Keratinocyte (primary cell): Measurements from ENCODE around the gene HYAL1. TPM values are rescaled to one million over a fixed set of nuclear protein-coding genes. Genes with fewer than 3 reads are reported as not detected.

Experiments
- DNase-seq: peaks from one replicate; pipeline ENCODE4 v3.0.0-alpha.2; 2011; ENCODE audit warnings: low read depth, missing footprints, low spot score
- FAIRE-seq: peaks from 2 replicates; lab custom pipeline; 2011; peaks lifted over from hg19 to GRCh38; lab: Jason Lieb, UNC
- H2AFZ ChIP-seq: 2 replicates; pipeline ENCODE4 v1.6.0; 2012; ENCODE audit warnings: low read length, control low read depth, inconsistent platforms; ENCODE audit not compliant: control insufficient read depth
- H3K27ac ChIP-seq: 2 replicates; pipeline ENCODE4 v1.5.1; 2011; ENCODE audit warnings: low read length; ENCODE audit not compliant: control insufficient read depth, insufficient read depth
- H3K27me3 ChIP-seq: 3 replicates; pipeline ENCODE4 v1.6.0; 2011; ENCODE audit warnings: low read length; ENCODE audit not compliant: control insufficient read depth, insufficient read depth; ENCODE audit errors: extremely low read depth
- H3K36me3 ChIP-seq, 2 experiments: 2 replicates in 1 of 2; 3 replicates in 1 of 2; pipeline ENCODE4 v1.5.1; 2011; ENCODE audit warnings: low read length in 2 of 2, mild to moderate bottlenecking in 1 of 2; ENCODE audit not compliant: control insufficient read depth in 2 of 2, insufficient read depth in 2 of 2; ENCODE audit errors: extremely low read depth in 1 of 2
- H3K4me1 ChIP-seq: 3 replicates; pipeline ENCODE4 v1.5.1; 2011; ENCODE audit warnings: low read length; ENCODE audit not compliant: control insufficient read depth, insufficient read depth; ENCODE audit errors: extremely low read depth
- H3K4me2 ChIP-seq: 3 replicates; pipeline ENCODE4 v1.6.0; 2011; ENCODE audit warnings: low read depth, low read length; ENCODE audit not compliant: control insufficient read depth, insufficient read depth; ENCODE audit errors: extremely low read depth
- H3K4me3 ChIP-seq, 3 experiments: fragments of 200-600 bp in 1 of 3; sonication (generic) in 1 of 3; 2 replicates in 2 of 3; 3 replicates in 1 of 3; pipeline ENCODE4 v1.5.1; 2011 to 2016; ENCODE audit warnings: low read length in 3 of 3, mild to moderate bottlenecking in 3 of 3, control low read depth in 2 of 3, inconsistent platforms in 1 of 3, low read depth in 1 of 3, mixed read lengths in 1 of 3, mixed run types in 1 of 3, moderate library complexity in 1 of 3; ENCODE audit not compliant: control insufficient read depth in 2 of 3, insufficient read depth in 2 of 3; ENCODE audit errors: extremely low read depth in 1 of 3
- H3K79me2 ChIP-seq: 2 replicates; pipeline ENCODE4 v1.6.0; 2012; ENCODE audit warnings: low read length; ENCODE audit not compliant: control insufficient read depth, insufficient read depth
- H3K9ac ChIP-seq: 3 replicates; pipeline ENCODE4 v1.6.0; 2011; ENCODE audit warnings: low read length; ENCODE audit not compliant: control insufficient read depth, insufficient read depth; ENCODE audit errors: extremely low read depth
- H3K9me1 ChIP-seq: 3 replicates; pipeline ENCODE4 v1.6.0; 2011; ENCODE audit warnings: low read length; ENCODE audit not compliant: control insufficient read depth, insufficient read depth; ENCODE audit errors: extremely low read depth
- H3K9me3 ChIP-seq: 2 replicates; pipeline ENCODE4 v1.5.1; 2012; ENCODE audit warnings: low read depth, low read length; ENCODE audit not compliant: control insufficient read depth
- H4K20me1 ChIP-seq: 3 replicates; pipeline ENCODE4 v1.6.0; 2011; ENCODE audit warnings: low read length; ENCODE audit not compliant: control insufficient read depth, insufficient read depth; ENCODE audit errors: extremely low read depth
- EZH2 ChIP-seq: IDR thresholded peaks from one replicate; pipeline ENCODE4 v1.6.1; 2012; ENCODE audit warnings: inconsistent platforms, mild to moderate bottlenecking, low read length, moderate library complexity
- dilution Hi-C: fragments of 300-500 bp; cut with MboI; formaldehyde crosslinking; loops from one replicate; pipeline ENCODE4 v1.7.0; 2020; ENCODE audit warnings: low sequenced_read_pairs; ENCODE audit not compliant: extremely low pct_ligation_motif_present
- polyA plus RNA-seq, 5 experiments: library from polyadenylated mRNA; depleted of rRNA in 3 of 5; stranded (reverse) in 3 of 5; stranded (forward) in 1 of 5; unstranded in 1 of 5; fragments of >200 nt; gene quantifications; 1 replicate in 1 of 5; 2 replicates in 3 of 5; 3 replicates in 1 of 5; pipeline versions ENCODE4 v1.2.1 to v1.2.3, GENCODE V29; 2011 to 2012; ENCODE audit warnings: missing spikeins in 2 of 5, low read depth in 1 of 5, low replicate concordance in 1 of 5
- TF ChIP-seq, protein P1 (sequence below), 3 experiments: IDR thresholded peaks in 1 of 3; conservative IDR thresholded peaks in 1 of 3; optimal IDR thresholded peaks in 1 of 3; 2 replicates in 2 of 3; 3 replicates in 1 of 3; pipeline versions ENCODE3 to v1.5.1; 2011; ENCODE audit warnings: low read length in 3 of 3, mild to moderate bottlenecking in 3 of 3, moderate library complexity in 2 of 3, control low read depth in 1 of 3, inconsistent platforms in 1 of 3; ENCODE audit not compliant: insufficient read depth in 2 of 3; ENCODE audit errors: extremely low read depth in 1 of 3

Gene HYAL1
- polyA plus RNA-seq, 1 donor (not counting 4 experiments of a cell fraction or from before 2014, with no cell fraction given), result 13.9 TPM

DNA sequence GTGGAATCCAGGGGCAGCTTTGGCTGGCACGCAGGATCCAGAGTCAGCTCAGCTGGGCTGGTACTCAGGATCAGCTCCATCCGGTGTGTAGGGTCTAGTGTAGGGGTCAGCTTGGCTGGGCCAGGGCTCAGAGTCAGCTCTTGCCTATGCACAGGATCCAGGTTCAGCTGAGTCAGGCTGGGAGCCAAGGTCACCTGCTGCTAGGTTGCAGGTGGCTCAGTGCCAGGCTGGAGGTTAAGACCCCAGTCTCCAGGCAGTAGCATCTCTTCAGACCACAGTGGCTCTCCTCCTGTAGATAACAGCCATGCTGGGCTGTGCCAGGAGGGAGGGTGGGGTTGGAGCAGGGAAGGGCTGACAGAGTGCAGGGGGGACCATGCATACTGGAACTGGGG lies 6.0 kb downstream of the HYAL1 start:
- Histone ChIP-seq H3K4me3 (no peak overlapping the region), H4K20me1 (no peaks in the 10 kb centered on the region), H3K4me2 (no peak overlapping the region), H3K27me3 (no peaks in the 10 kb centered on the region), H3K9me1 (peaks cover 3% of the 10 kb centered on the region), H3K27ac (no peak overlapping the region), H2AFZ (no peak overlapping the region), H3K36me3 (peaks cover 0 to 4% of the 10 kb centered on the region in 2 experiments), H3K9me3 (no peaks in the 10 kb centered on the region), H3K9ac (no peak overlapping the region), H3K4me1 (peaks cover 27% of the 10 kb centered on the region), H3K79me2 (peaks cover 5% of the 10 kb centered on the region)
- FAIRE-seq, result no peak
- TF ChIP-seq EZH2, result no peak
- TF ChIP-seq, protein P1, sequence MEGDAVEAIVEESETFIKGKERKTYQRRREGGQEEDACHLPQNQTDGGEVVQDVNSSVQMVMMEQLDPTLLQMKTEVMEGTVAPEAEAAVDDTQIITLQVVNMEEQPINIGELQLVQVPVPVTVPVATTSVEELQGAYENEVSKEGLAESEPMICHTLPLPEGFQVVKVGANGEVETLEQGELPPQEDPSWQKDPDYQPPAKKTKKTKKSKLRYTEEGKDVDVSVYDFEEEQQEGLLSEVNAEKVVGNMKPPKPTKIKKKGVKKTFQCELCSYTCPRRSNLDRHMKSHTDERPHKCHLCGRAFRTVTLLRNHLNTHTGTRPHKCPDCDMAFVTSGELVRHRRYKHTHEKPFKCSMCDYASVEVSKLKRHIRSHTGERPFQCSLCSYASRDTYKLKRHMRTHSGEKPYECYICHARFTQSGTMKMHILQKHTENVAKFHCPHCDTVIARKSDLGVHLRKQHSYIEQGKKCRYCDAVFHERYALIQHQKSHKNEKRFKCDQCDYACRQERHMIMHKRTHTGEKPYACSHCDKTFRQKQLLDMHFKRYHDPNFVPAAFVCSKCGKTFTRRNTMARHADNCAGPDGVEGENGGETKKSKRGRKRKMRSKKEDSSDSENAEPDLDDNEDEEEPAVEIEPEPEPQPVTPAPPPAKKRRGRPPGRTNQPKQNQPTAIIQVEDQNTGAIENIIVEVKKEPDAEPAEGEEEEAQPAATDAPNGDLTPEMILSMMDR (optimal IDR thresholded peaks at IDR 0.05 in 1 of 3, IDR thresholded peaks at IDR 0.05 in 1 of 3, conservative IDR thresholded peaks at IDR 0.05 in 1 of 3; ENCODE audit: extremely low read depth in 1 of 3, insufficient read depth in 2 of 3, low read length in 3 of 3), result no peak
- no peak for DNase-seq
- dilution Hi-C loops, result no loop called here

DNA sequence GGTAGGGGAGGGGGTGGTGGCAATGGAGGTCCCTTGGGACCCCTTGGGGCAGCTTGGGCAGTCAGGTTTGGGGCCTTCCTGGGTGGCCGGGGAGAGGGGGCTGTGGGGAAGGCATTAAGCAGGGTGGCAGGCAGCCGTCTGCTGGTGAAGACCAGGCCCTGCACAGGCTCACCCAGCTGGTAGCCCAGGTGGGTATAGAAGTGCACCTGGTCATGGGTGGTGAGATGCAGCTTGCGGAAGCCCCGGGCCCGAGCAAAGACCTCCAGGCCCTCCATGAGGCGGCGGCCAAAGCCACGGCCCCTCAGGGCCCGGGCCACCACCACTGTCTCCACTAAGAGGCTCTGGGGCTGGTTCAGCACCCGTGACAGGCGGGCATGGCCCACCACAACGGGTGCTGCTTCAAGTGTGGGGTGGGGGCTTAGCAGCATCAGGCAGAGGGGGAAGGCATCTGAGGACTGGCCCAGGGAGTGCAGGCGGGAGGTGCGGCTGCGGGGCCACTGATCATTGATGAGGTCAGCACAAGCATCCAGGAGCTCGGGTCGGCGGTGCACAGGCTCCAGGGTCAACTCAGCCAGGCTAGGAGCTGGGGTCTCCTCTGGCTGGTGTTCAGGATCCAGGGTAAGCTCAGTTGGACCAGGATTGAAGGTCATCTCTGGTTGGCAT lies 6.5 kb downstream of the HYAL1 start:
- no peak for TF ChIP-seq EZH2
- TF ChIP-seq, protein P1 (optimal IDR thresholded peaks at IDR 0.05 in 1 of 3, IDR thresholded peaks at IDR 0.05 in 1 of 3, conservative IDR thresholded peaks at IDR 0.05 in 1 of 3; ENCODE audit: extremely low read depth in 1 of 3, insufficient read depth in 2 of 3, low read length in 3 of 3), result no peak
- no peak overlapping the region for H3K27ac ChIP-seq
- H3K4me2 ChIP-seq, result no peak overlapping the region
- H3K79me2 ChIP-seq, result peaks cover 8% of the 10 kb centered on the region
- no peaks in the 10 kb centered on the region for H3K9me3 ChIP-seq
- H2AFZ ChIP-seq, result no peak overlapping the region
- peaks cover 27% of the 10 kb centered on the region for H3K4me1 ChIP-seq
- no peak overlapping the region for H3K4me3 ChIP-seq
- H3K9ac ChIP-seq, result no peak overlapping the region
- DNase-seq (no peak), FAIRE-seq (no peak)
- H3K9me1 ChIP-seq, result peaks cover 3% of the 10 kb centered on the region
- dilution Hi-C loops, result no loop called here
- peaks cover 0 to 4% of the 10 kb centered on the region in 2 experiments for H3K36me3 ChIP-seq
- no peaks in the 10 kb centered on the region for H3K27me3 ChIP-seq
- H4K20me1 ChIP-seq, result no peaks in the 10 kb centered on the region
